ELR (cell line): ENCODE results near the gene ZNF385B.

Experiments used
- DNase-seq: peaks from one replicate; pipeline ENCODE4 v3.0.0-alpha.2; 2015; ENCODE audit warnings: low read depth

Gene ZNF385B

GRCh38 chr2:179553382-179553781, 308.0 kb downstream of the ZNF385B start:
- no peak for DNase-seq

GRCh38 chr2:179551539-179552045, 309.8 kb downstream of the ZNF385B start:
- DNase-seq = no peak

- no peak for DNase-seq
Observed at GRCh38 chr2:179550849-179551248, 310.6 kb downstream of the ZNF385B start.

- no peak for DNase-seq
Observed at GRCh38 chr2:179550214-179550613, 311.2 kb downstream of the ZNF385B start.

DNA sequence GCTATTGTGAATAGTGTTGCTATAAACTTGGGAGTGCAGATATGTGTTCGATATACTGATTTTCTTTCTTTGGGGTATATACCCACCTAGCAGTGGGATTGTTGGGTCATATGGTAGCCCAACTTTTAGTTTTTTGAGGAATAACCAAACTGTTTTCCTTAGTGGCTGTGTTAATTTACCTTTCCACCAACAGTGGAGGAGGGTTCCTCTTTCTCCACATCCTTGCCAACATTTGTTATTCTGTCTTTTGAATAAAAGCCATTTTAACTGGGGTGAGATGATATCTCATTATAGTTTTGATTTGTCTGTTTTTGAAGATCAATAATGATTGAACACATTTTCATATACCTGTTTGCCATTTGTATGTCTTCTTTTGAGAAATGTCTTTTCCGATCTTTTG, 314.8 kb downstream of the ZNF385B start:
- DNase-seq = no peak

- no peak for DNase-seq
Observed at GRCh38 chr2:179545024-179545423, 316.4 kb downstream of the ZNF385B start.

DNA sequence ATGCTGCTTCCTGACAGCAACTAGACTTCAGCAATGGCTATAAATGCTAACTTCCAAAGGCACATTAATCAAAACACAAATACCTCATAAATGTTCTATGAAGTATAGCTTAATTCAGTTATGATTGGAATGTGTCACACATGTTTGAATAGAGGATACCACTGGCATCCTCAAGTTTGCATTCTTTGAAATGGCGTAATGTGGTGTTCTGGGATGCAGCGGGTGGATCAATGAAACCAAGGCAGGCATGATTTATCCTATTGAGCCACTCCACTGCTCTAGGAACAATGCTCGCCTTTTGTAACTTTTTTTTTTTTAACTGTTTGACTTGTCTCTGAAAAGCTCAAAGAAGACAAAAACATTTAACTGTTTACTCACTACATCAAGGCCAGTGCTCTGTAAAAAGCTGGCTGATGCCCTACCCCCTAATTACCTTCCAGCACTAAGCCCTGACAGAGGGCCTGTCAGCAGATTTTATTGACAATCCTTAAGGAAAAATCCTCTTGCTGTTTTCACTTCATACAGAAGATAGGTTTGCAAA, 318.0 kb downstream of the ZNF385B start:
- peak; percentile 10 for DNase-seq

DNA sequence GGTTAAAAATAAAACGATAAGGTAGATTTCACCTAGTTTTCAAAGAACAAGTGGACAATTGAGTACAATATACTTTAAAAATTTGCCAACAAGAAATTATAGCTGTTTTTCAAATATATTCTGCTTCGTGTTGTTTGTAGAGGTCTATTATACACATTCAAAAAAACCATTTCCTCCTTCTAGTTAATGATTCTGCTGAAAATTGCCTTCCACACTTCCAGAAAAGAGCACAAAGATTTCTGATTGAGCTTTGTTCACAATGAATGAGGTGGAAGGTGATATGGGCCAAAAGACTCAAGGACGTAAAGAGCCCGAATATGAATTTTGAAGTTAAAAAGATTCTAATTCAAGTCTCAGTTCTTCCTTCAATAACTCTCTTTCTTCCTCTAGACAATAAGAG, 319.8 kb downstream of the ZNF385B start:
- DNase-seq = no peak

DNA sequence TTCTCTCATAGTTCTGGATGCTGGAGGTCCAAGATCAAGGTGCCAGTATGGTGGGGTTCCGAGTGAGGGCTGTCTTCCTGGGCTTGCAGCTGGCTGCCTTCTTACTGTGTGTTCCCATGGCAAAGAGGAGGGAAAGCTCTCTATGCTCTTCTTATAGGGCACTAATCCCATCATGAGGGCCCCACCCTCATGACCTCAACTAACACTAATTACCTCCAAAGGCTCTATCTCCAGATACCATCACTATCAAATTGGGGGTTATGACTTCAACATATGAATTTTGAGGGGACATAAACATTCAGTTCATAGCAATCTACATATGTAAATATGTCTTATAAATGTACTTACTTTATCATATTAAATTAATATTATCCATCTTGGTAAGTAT, 322.3 kb downstream of the ZNF385B start:
- no peak for DNase-seq

DNA sequence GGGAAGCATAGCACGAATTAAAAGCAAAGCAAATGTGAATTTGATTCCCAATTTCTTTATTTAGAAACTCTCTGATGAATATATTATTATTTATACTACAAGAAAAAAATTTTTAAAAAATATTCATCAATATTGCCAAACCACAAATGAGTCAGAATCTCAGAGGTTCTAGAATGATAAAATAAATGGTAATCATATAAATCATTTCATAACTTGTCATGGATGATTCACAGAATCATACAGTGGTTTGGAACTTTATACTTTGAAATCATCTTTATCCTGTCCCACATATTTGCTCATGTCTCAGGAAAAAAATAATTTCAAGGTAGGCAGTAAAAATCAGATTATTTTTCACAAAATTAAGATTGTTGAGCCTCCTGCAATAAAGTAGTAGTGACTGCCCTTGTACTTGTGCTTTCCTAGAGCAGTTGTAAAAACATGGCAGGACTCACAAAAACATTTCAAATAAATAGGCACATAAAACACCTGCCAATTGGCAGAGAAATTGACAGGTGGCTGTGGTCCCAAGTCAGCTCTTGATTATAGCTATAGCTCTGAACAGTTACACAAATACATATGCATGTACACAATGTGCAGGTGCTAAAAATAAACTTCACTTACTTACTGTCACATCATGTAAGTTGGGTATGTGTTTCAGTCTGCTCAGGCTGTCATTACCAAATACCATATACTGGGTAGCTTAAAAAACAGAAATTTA, 322.8 kb downstream of the ZNF385B start:
- DNase-seq = peak; percentile 63

DNA sequence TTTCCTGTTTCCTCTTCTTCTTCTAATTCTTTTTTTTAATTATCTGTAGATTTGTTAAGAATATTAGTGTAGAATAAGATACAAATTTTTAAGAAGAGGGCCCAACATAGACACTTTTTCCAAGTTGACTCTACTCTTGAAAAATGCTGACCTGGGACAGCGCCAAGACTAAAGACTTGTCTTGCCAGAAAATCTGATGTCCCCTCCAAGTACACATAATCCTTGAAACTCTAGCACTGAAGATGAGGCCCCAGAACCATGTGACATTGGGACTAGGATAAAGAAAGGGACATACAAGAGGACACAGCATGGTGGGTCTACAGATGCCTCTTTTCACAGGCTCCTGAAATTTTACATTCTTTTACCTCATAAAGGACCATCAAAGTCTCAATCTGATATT, 325.2 kb downstream of the ZNF385B start:
- DNase-seq = no peak

DNA sequence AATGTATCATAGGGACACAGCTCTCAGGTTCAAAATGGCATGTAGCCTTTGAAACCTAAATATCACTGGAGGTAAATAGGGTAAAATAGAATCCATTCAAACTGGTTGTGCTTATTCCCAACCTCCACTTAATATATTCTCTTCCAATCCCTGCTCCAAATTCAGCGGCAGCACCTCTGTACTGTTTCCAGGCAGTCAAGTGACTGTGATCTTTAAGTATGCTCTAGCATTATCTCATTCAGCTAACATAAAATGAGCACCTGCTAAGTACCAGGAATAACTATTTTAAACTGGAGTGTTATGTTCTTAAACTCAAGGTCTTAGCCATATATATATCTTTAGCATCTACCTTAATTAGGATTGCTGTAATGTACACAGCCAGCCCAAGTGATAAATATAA, 327.5 kb downstream of the ZNF385B start:
- DNase-seq = no peak

- no peak for DNase-seq
Observed at GRCh38 chr2:179532863-179533278, 328.5 kb downstream of the ZNF385B start.

DNA sequence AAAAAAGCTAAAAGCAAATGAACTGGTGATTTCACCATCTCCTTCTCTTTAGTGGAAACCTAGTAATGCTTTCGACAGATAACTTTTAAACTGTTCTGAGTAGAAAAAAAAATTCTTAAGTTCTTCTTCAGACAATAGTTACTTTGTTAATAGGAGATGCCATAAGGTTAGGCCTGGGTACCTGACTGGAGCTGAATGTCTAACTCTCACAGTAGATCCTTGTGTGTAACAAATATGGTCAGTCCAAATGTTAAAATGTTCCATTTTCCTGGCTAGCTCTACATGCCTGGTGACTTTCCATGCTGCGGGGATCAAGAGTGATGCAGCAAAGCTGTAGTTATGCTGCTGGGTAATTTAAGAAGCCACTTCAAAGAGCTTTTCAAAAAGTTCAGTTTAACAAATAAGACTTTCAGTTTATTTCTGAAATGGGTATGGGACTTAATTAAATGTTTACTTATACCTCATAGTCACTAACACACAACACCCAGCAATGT, 332.8 kb downstream of the ZNF385B start:
- DNase-seq = no peak

DNA sequence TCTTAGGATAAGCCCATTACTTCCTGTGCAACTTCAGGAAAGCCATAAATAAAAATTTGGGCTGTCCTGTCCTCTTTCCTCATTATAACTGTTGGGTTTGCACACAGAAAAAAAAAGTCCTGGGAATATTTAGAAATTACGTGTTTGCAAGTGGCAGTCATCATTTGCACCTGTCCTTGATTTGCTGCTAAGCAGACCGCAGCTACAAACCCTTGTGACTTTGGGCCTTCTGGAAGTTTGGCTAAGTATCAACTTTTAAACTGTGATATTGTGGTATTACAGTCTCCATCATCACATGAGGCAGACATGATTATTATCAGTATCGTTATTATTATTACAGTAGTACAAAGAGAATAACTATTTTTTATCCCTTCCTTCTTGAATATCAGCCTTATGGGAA, 336.1 kb downstream of the ZNF385B start:
- no peak for DNase-seq

DNA sequence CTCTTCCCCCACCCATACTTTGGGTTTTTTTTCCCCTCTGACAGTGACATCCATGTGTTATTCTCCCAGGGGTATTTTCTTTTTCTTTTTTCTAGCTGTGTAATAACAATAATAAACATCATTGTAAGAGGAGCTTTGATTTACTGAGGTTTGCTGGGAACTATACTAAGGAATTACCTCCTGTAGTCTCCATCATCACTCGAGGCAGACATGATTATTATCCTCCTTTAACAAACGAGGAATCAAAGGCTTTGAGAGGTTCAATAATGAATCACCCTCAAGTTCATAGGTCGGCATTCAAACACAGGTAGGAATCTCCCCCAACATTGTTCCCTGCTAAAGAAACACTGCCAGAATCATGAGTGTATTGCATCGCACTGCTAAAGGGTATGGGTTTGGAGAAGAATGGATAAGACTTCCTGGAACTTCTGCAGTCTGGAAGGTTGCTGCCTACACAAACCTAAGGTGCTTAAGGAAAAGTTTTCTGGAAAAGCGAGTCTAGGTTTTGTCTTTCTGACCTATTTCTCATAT, 336.5 kb downstream of the ZNF385B start:
- no peak for DNase-seq

GRCh38 chr2:179521944-179522343, 339.5 kb downstream of the ZNF385B start:
- DNase-seq = no peak

DNA sequence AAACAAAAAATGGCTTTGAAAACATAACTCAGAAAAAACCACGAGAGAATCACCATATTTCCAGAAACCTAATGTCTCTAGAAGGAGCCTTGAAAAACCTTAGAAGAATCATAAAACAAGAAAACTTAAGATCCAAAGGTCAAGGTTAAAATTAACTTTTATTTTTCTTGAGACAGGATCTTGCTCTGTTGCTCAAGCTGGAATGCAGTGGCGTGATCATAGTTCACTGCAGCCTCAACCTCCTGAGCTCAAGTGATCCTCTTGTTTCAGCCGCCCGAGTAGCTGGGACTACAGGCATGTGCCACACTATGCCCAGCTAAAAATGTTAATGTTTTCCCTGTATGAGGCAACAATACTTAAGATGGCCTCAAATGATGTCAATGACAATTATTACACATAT, 342.6 kb downstream of the ZNF385B start:
- DNase-seq = no peak

- peak; percentile 17 for DNase-seq
Observed at GRCh38 chr2:179513181-179513580, 348.2 kb downstream of the ZNF385B start.

DNA sequence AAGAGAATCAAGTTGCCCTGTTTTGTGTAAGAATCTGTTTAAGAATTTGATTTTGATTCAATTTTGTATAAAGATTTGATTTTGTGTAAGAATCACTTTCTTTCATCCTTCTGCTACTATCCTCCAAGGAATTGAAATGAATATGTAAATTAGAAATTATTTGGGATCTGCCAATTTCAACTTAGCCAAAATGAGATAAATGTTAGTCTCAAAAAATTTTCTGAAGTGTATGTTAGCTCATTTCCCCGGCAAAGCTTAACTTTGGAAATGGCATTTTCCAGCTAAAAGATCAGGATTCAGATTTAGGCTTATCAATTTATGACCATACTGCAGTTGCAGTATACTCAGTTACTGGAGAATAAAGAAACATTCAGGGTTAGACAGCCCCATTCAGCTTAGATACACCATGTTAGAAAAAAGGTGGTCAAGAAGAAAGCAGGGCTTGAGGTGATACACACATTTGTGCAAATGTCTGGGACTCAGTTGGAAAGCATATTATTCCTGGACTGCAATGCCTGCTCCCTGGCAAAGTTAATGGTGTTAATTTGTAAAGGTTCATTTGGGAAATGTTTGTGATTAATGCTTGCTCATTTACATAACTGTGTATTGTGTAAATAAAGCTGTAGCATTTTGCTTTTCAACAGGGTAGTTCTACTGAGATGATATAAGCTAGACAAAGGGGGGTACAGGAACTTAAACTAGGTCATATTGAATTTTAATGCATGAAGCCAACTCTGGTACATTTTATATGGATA, 349.0 kb downstream of the ZNF385B start:
- no peak for DNase-seq

DNA sequence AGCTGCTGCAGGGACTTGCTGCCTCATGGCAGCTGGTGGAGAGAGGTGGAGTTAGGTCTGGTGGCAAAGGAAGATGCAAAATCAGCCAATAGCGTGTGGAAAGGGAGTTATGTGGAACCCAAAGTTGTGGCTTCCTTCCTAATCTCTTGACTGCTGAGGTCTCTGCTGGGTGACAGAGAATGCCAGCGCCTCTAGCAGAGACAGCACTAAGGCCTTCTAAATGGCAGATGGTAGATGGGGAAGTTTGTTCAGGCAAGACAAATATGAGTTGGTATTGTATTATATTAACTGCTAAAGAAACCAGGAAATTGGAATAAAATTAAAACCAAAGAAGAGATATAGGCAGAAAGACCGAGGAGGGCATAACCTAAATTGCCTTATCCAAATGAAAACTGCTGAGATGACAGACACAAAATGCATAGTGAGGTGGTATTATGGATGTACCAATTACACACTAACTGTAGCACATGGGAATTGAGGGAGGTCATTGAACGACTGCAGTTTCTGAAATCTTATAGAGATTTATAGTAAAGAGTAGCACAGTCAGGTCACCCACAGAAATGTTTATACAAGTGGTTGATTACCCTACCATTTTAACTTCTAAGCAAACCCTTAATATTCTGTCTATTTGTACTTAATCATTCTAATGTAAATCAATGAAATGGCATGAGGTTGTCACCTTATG, 350.2 kb downstream of the ZNF385B start:
- no peak for DNase-seq

GRCh38 chr2:179495315-179495714, 366.1 kb downstream of the ZNF385B start:
- no peak for DNase-seq
